Measurements from ENCODE around the gene CACNA1G.

DNA sequence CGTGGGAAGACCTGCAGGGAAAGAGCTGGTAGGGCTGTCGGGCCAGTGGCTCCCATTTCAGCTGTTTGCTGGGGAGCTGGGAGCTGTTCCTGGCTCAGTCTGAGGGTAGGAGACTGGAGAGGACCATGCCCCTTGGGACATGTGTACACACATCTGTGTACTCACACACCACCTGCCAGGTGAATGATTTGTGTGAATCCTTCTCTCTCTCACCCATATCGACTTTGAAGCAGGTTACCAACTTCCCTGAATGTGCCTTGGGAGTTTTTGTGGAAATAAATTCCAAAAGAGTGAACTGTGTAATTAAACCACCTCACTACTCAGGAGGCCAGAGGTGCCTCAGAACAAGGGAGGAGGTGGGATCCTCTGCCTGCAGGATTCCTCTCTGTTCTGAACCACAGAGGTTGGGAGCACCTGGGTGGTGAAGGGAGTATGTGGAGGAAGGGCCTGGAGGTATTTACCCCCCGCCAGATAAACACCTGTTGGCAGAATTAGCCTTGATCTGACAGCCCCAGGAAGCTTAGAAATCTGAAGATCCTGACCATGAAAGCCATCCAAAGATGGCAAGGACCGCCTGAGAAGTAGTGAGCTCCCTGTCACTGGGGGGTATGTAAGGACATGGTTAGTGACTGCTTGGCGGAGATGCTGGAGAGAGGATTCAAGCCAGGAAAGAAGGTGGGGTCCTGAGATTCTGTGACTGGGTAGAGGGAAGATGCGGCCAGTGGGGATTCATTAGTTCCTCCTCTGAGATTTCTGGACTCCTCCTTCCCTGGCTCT is 77.5 kb downstream of the CACNA1G start:
- TF ChIP-seq CTCF (IDR thresholded peaks at IDR 0.05) (no peak), POLR2A (IDR thresholded peaks at IDR 0.05) (no peak)

Measured in testis (tissue), 2 donors.